RWPE2 (cell line): Measurements from ENCODE around the gene NR2F2.

Experiments used
- ATAC-seq: fragments of 200-7000 bp; cut with Tn5 transposase; 3 replicates; pipeline ENCODE4 v1.9.1; 2021; ENCODE audit warnings: low read depth
- DNase-seq: peaks from one replicate; pipeline ENCODE4 v3.0.0-alpha.2; 2020; ENCODE audit warnings: low spot score
- H3K27ac ChIP-seq: fragments of 450-650 bp; 2 replicates; pipeline ENCODE4 v1.5.1; 2017; ENCODE audit warnings: mild to moderate bottlenecking; ENCODE audit not compliant: poor library complexity, severe bottlenecking
- H3K27me3 ChIP-seq: fragments of 250-450 bp; sonication (Bioruptor Pico); 2 replicates; pipeline ENCODE4 v1.5.1; 2021; ENCODE audit warnings: mild to moderate bottlenecking, moderate library complexity; ENCODE audit not compliant: insufficient read depth, poor library complexity, severe bottlenecking
- H3K36me3 ChIP-seq: fragments of 250-450 bp; sonication (Bioruptor Pico); 2 replicates; pipeline ENCODE4 v1.5.1; 2020; ENCODE audit warnings: low read depth, mild to moderate bottlenecking, moderate library complexity
- H3K4me1 ChIP-seq: fragments of 250-450 bp; sonication (Bioruptor Pico); 2 replicates; pipeline ENCODE4 v1.5.1; 2021; ENCODE audit warnings: mild to moderate bottlenecking, moderate library complexity; ENCODE audit not compliant: insufficient read depth, poor library complexity, severe bottlenecking
- H3K4me3 ChIP-seq: fragments of 250-450 bp; sonication (Bioruptor Pico); 2 replicates; pipeline ENCODE4 v1.5.1; 2021; ENCODE audit warnings: mild to moderate bottlenecking, moderate library complexity; ENCODE audit not compliant: severe bottlenecking
- H3K9me3 ChIP-seq: fragments of 250-450 bp; sonication (Bioruptor Pico); 2 replicates; pipeline ENCODE4 v1.5.1; 2021; ENCODE audit warnings: mild to moderate bottlenecking, moderate library complexity; ENCODE audit not compliant: severe bottlenecking
- CTCF ChIP-seq: fragments of 450-650 bp; IDR thresholded peaks from one replicate; pipeline ENCODE4 v1.5.1; 2017; ENCODE audit warnings: mild to moderate bottlenecking, moderate library complexity; ENCODE audit not compliant: poor library complexity, severe bottlenecking

Gene NR2F2

DNA sequence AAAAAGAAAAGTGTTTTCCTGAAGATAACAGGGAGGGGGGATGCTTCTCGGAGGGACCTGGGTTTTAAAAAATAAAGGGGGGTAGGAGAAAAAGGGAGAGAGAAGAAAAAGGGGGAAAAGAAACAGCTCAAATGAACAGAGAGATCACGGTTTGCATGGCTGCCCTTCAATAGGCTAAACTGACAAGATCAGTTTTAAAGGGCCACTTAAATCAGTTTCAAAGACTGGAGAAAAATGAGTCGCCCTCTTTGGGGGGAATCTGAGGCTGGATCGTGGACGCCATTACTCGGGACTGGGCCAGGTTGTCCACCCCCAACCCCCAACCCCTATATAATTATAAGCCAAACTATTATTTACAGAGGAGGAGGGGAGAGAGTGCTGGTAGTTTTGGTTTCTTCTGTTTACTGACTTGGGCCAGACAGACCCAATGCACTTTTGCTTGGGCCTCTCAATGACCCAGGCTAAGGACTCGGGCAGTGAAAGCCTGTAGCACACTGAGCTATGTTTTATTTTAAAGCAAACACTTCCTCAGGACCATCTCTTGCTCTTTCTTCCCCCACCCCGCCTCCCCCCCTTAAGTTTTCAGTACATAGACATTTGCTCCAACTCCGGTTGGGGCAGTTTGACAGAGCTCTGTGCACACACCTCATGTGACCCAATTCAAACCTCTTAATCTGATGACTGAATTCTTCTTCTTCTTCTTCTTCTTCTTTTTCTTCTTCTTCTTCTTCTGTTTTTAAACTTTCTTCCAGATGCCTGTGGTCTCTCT lies 6.3 kb downstream of the NR2F2 start:
- peak overlapping the region; percentile 86 for H3K4me3 ChIP-seq

GRCh38 chr15:96337365-96338023 lies 7.0 kb downstream of the NR2F2 start:
- Histone ChIP-seq H3K4me3 (peak overlapping the region; percentile 86), H3K27ac (peak overlapping the region; percentile 88), H3K36me3 (peaks cover 65% of the 10 kb centered on the region), H3K9me3 (no peaks in the 10 kb centered on the region), H3K27me3 (no peaks in the 10 kb centered on the region), H3K4me1 (peaks cover 18% of the 10 kb centered on the region)
- TF ChIP-seq CTCF = no peak
- DNase-seq = no peak
- no peak for ATAC-seq

More for the DNA sequence above, 6.3 kb downstream of the NR2F2 start:
- TF ChIP-seq CTCF = no peak
- Histone ChIP-seq H3K36me3 (peaks cover 63% of the 10 kb centered on the region), H3K4me1 (peaks cover 18% of the 10 kb centered on the region), H3K9me3 (no peaks in the 10 kb centered on the region), H3K27ac (peak overlapping the region; percentile 88), H3K27me3 (no peaks in the 10 kb centered on the region)
- ATAC-seq = peak; percentile 6; the same call in 1 of the 3 replicates
- DNase-seq = no peak

- DNase-seq (no peak), ATAC-seq (no peak)
- Histone ChIP-seq H3K4me3 (peak overlapping the region; percentile 86), H3K27ac (peak overlapping the region; percentile 88), H3K36me3 (peaks cover 72% of the 10 kb centered on the region), H3K9me3 (no peaks in the 10 kb centered on the region), H3K27me3 (no peaks in the 10 kb centered on the region), H3K4me1 (peaks cover 18% of the 10 kb centered on the region)
- no peak for TF ChIP-seq CTCF
Measured at GRCh38 chr15:96338074-96338765, 7.7 kb downstream of the NR2F2 start.

DNA sequence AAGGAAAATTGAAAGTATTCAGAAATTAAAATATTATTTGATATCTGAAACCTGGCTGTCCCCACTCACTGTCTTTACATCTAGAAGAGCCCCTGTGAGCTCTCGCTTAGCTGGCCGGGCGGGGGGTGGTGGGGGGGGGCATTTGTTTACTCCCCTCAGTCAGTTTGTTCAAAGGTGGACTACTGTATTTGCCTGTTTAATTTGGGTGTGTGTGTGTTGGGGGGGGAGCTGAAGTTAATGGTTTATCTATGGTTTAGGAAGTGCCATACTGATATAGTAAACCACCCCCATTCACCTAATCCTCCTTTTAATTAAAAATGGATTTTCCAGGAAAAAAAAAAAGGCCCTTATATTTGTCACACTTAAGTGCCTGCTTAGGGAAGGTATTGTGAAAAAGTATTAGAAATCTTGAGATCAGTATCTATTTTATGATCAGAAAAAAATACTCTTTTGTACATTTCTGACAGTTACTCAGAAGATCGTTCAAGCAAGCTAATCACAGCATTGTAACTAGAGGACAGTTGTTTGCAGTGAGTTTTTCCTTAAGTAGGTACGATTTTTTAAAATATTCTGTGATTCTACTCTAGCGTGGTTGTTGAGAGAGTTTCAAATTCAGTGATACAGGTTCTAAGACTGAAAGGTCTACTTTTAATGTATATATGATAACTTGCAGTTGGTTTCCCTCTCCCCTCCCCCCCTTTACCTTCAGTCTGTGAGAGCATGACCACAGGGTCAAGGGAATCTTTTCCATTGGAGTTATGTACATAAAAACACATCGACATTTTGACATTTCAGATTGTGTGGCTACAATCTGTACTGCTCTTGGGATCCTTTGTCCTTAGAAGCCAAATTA lies 8.5 kb downstream of the NR2F2 start:
- no peak for TF ChIP-seq CTCF
- 0 out of 3 replicates have a peak, but pooled peaks have one; percentile 4 for ATAC-seq
- H3K27me3 ChIP-seq = no peaks in the 10 kb centered on the region
- peak overlapping the region; percentile 86 for H3K4me3 ChIP-seq
- H3K27ac ChIP-seq = peak overlapping the region; percentile 88
- DNase-seq = no peak
- no peaks in the 10 kb centered on the region for H3K9me3 ChIP-seq
- peaks cover 17% of the 10 kb centered on the region for H3K4me1 ChIP-seq
- peaks cover 67% of the 10 kb centered on the region for H3K36me3 ChIP-seq
